ENCODE data around the gene PECR.

The PECR gene

GRCh38 chr2:216044883-216045486, 36.6 kb downstream of the PECR start (continued):
- TF ChIP-seq PRDM10 (tag by site-specific recombination; IDR thresholded peaks at IDR 0.05) (no peak), ZNF544 (tag by site-specific recombination; IDR thresholded peaks at IDR 0.05) (no peak), ZNF280C (tag by site-specific recombination; IDR thresholded peaks at IDR 0.05) (no peak), CTCF (tag by site-specific recombination; IDR thresholded peaks at IDR 0.05) (no peak)

GRCh38 chr2:216043949-216044348, 37.7 kb downstream of the PECR start:
- POLR2A ChIA-PET, result no interaction called here
- TF ChIP-seq MEIS1 (CRISPR knock-in tag; IDR thresholded peaks at IDR 0.05; ENCODE audit: borderline replicate concordance) (no peak), ZNF426 (tag by site-specific recombination; IDR thresholded peaks at IDR 0.05) (no peak), ZNF701 (tag by site-specific recombination; IDR thresholded peaks at IDR 0.05) (no peak), OSR2 (tag by site-specific recombination; IDR thresholded peaks at IDR 0.05) (no peak), ZNF791 (tag by site-specific recombination; IDR thresholded peaks at IDR 0.05) (no peak), ZNF133 (tag by site-specific recombination; IDR thresholded peaks at IDR 0.05) (no peak), ZFP69B (tag by site-specific recombination; IDR thresholded peaks at IDR 0.05) (no peak), ZNF311 (tag by site-specific recombination; IDR thresholded peaks at IDR 0.05; ENCODE audit: borderline replicate concordance) (no peak), ZNF555 (tag by site-specific recombination; conservative IDR thresholded peaks at IDR 0.05) (no peak), OVOL3 (tag by site-specific recombination; IDR thresholded peaks at IDR 0.05) (no peak)

GRCh38 chr2:216041438-216041837, 40.2 kb downstream of the PECR start:
- Histone ChIP-seq H3K9me3 (ENCODE audit: control insufficient read depth, insufficient read depth, low read depth, low read length) (no peaks in the 10 kb centered on the region), H3K27ac (ENCODE audit: extremely low read depth, low read depth, low read length) (no peak overlapping the region), H3K4me3 (ENCODE audit: low read depth, low read length) (no peak overlapping the region), H3K36me3 (ENCODE audit: control insufficient read depth in 2 of 2, insufficient read depth in 1 of 2, low read length in 2 of 2) (peaks cover 6 to 60% of the 10 kb centered on the region in 2 experiments; a peak in 2 of 3 replicates), H3K4me1 (ENCODE audit: control insufficient read depth, insufficient read depth, low read length) (no peaks in the 10 kb centered on the region)
- CTCF ChIA-PET, result interaction anchor here (0.6 to 1.6 kb wide), 5 partner anchors 7 to 24 kb away, joined by 3 to 5 read pairs (median 4); no protein-coding TSS in a partner anchor
- POLR2A ChIA-PET, result no interaction called here
- TF ChIP-seq SETDB1 (IDR thresholded peaks at IDR 0.05; ENCODE audit: insufficient read length, low read length), result no peak
- no peak for TF ChIP-seq ZBTB48 (tag by site-specific recombination; IDR thresholded peaks at IDR 0.05)
- no peak for TF ChIP-seq KLF17 (tag by site-specific recombination; IDR thresholded peaks at IDR 0.05)
- TF ChIP-seq ZFHX2 (tag by site-specific recombination; conservative IDR thresholded peaks at IDR 0.05), result no peak
- no peak for TF ChIP-seq REST (tag by site-specific recombination; IDR thresholded peaks at IDR 0.05)
- no peak for TF ChIP-seq EGR2 (tag by site-specific recombination; IDR thresholded peaks at IDR 0.05; ENCODE audit: low read depth)
- TF ChIP-seq ZNF366 (tag by site-specific recombination; conservative IDR thresholded peaks at IDR 0.05), result no peak

More at GRCh38 chr2:216043949-216044348, 37.7 kb downstream of the PECR start:
- Histone ChIP-seq H3K4me1 (ENCODE audit: control insufficient read depth, insufficient read depth, low read length) (no peaks in the 10 kb centered on the region), H3K4me3 (ENCODE audit: low read depth, low read length) (no peak overlapping the region), H3K9me3 (ENCODE audit: control insufficient read depth, insufficient read depth, low read depth, low read length) (no peaks in the 10 kb centered on the region), H3K27ac (ENCODE audit: extremely low read depth, low read depth, low read length) (no peak overlapping the region), H3K36me3 (ENCODE audit: control insufficient read depth in 2 of 2, insufficient read depth in 1 of 2, low read length in 2 of 2) (peaks cover 22 to 60% of the 10 kb centered on the region in 2 experiments)
- CTCF ChIA-PET, result interaction anchor here (0.6 to 2.1 kb wide), 4 partner anchors 10 to 21 kb away, joined by 3 to 19 read pairs (median 4); no protein-coding TSS in a partner anchor
